Neutrophil (primary cell): Measurements from ENCODE around the gene MOGAT1.
"Not testable (repeated sequence)": the region's sequence is repeated elsewhere in the genome, so short reads cannot be mapped to it uniquely, and the experiment has no call there.

ENCODE experiments used
- H3K27ac ChIP-seq: fragments of 200-600 bp; sonication (generic); 2 replicates; pipeline ENCODE4 v1.5.1; 2016; ENCODE audit warnings: mild to moderate bottlenecking, moderate library complexity
- H3K27me3 ChIP-seq: fragments of 200-600 bp; sonication (generic); 2 replicates; pipeline ENCODE4 v1.6.0; 2016; ENCODE audit warnings: mild to moderate bottlenecking
- H3K36me3 ChIP-seq: fragments of 200-600 bp; sonication (generic); 2 replicates; pipeline ENCODE4 v1.5.1; 2017
- H3K4me1 ChIP-seq, 2 experiments: fragments of 200-600 bp in 1 of 2; sonication (generic) in 1 of 2; 1 replicate in 1 of 2; 2 replicates in 1 of 2; pipeline versions ENCODE4 v1.5.1 to v1.6.1; 2013 to 2016; ENCODE audit warnings: low read depth in 1 of 2, low read length in 1 of 2, mild to moderate bottlenecking in 1 of 2, moderate library complexity in 1 of 2; ENCODE audit not compliant: control insufficient read depth in 1 of 2, insufficient read depth in 1 of 2
- H3K4me3 ChIP-seq, 2 experiments: fragments of 200-600 bp in 1 of 2; sonication (generic) in 1 of 2; 1 replicate in 1 of 2; 2 replicates in 1 of 2; pipeline ENCODE4 v1.5.1; 2013 to 2016; ENCODE audit warnings: low read depth in 1 of 2, low read length in 1 of 2, mild to moderate bottlenecking in 1 of 2, moderate library complexity in 1 of 2
- H3K9me3 ChIP-seq: fragments of 200-600 bp; sonication (generic); 2 replicates; pipeline ENCODE4 v1.5.1; 2016
- TF ChIP-seq, protein P1 (sequence below): fragments of 200-600 bp; sonication (generic); IDR thresholded peaks from 2 replicates; pipeline ENCODE4 v1.5.1; 2016; ENCODE audit warnings: antibody characterized with exemption

The MOGAT1 gene

DNA sequence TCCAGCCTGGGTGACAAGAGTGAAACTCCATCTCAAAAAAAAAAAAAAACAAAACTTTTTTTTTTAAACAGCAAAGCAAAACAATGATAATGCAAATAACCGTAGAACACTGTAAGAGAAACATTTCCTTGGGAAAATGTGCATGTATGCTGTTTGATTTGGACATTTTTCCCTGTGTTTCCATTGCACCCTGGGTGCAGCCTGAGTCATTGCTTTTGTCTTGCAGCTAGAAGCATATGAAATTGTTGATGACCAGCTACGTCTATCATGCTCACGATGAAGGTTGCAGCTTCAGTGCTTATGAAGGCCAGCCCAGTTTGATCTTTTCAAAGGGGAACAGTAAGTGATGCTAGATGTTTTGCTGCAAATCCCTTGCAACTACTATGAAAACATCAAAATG lies 41.5 kb downstream of the MOGAT1 start:
- Histone ChIP-seq H3K27me3 (peaks cover 26% of the 10 kb centered on the region), H3K9me3 (no peaks in the 10 kb centered on the region), H3K27ac (no peak overlapping the region), H3K36me3 (no peaks in the 10 kb centered on the region), H3K4me3 (no peak overlapping the region), H3K4me1 (peaks cover 12 to 14% of the 10 kb centered on the region in 2 experiments)
- TF ChIP-seq, protein P1, sequence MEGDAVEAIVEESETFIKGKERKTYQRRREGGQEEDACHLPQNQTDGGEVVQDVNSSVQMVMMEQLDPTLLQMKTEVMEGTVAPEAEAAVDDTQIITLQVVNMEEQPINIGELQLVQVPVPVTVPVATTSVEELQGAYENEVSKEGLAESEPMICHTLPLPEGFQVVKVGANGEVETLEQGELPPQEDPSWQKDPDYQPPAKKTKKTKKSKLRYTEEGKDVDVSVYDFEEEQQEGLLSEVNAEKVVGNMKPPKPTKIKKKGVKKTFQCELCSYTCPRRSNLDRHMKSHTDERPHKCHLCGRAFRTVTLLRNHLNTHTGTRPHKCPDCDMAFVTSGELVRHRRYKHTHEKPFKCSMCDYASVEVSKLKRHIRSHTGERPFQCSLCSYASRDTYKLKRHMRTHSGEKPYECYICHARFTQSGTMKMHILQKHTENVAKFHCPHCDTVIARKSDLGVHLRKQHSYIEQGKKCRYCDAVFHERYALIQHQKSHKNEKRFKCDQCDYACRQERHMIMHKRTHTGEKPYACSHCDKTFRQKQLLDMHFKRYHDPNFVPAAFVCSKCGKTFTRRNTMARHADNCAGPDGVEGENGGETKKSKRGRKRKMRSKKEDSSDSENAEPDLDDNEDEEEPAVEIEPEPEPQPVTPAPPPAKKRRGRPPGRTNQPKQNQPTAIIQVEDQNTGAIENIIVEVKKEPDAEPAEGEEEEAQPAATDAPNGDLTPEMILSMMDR = no peak

DNA sequence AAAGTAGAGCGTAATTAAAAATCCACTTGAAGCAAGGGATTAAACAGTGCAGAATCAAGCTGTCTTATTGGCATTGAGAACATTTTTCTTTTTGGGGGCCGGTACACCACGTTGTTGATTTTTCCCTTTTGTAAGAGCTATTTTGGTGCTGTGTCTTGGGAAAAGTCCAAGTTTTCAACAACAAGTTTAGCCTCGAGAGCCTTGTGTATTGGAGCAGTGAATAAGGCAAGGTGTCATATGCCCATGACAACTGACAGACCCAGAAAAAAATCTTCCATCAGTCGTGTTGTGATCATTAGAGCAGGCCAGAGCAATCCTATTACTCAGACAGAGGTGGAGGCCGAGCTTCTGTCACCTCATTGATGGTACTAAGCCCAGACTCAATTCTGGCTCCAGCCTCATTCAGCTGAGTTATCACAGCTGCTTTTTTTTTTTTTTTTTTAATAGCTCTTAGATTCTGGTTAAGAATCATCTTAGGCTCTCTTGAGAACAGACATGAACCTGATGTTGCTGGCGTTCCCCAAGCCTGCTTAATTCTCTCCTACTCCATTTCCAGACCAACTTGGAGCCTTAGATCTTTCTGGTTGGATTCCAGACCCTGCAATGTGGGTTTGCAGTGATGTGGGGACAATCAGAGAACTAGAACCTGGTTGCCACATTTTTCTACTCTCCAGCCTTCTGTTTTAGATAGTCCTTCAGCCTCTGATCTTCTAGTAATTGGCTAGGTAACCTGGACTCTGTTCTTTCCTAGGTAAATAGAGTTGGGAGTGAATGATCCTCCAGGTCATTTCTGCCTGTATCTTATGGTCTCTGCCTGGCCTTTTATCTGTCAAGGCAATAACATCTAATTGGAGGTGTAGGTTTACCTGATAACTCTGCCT lies 43.1 kb downstream of the MOGAT1 start:
- Histone ChIP-seq H3K27ac (no peak overlapping the region), H3K4me3 (no peak overlapping the region), H3K36me3 (no peaks in the 10 kb centered on the region), H3K4me1 (peaks cover under 1% of the 10 kb centered on the region in 2 experiments), H3K27me3 (peaks cover 18% of the 10 kb centered on the region), H3K9me3 (no peaks in the 10 kb centered on the region)
- TF ChIP-seq, protein P1 = no peak

DNA sequence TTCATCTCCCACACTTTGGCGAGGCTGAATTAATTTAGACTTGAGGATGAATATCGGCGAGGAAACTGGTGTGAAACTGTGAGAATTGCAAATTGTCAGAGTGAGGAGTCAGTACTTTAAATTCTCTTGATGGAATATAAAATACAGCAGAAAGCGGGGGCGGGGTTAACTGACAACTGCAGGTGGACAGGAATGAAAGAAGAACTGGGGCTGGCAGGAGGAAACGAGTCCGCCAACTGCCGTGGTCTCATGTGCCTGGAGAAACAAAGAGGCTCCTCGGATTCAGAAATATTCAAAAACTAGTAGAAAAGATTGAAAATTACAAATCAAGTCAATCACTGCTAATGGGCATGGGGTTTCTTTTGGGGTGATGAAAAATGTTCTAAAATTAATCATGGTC lies 44.3 kb downstream of the MOGAT1 start:
- Histone ChIP-seq H3K9me3 (no peaks in the 10 kb centered on the region), H3K36me3 (no peaks in the 10 kb centered on the region), H3K27ac (no peak overlapping the region), H3K27me3 (peaks cover 11% of the 10 kb centered on the region), H3K4me3 (no peak overlapping the region), H3K4me1 (no peaks in the 10 kb centered on the region)
- TF ChIP-seq, protein P1 = no peak

DNA sequence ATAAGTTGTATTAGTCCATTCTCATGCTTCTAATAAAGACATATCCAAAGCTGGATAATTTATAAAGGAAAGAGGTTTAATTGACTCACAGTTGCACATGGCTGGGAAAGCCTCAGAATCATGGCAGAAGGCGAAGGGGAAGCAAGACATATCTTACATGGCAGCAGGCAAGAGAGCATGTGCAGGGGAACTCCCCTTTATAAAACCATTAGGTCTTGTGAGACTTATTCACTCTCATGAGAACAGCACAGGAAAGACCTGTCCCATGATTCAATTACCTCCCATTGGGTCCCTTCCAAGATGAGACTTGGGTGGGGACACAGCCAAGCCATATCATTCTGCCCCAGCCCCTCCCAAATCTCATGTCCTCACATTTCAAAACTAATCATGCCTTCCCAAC lies 48.3 kb downstream of the MOGAT1 start:
- not testable (repeated sequence) for H3K27ac ChIP-seq, H3K36me3 ChIP-seq, H3K27me3 ChIP-seq, H3K4me3 ChIP-seq, H3K9me3 ChIP-seq, H3K4me1 ChIP-seq

DNA sequence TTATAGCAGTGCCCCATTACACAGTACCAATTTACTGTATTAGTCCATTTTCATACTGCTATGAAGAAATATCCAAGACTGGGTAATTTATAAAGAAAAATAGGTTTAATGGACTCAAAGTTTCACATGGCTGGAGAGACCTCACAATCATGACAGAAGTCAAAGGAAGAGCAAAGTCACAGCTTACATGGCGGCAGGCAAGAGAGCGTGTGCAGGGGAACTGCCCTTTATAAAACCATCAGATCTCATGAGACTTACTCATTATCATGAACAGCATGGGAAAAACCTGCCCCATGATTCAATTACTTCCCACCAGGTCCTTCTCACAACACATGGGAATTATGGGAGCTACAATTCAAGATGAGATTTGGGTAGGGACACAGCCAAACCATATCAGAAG lies 50.1 kb downstream of the MOGAT1 start:
- not testable (repeated sequence) for H3K4me3 ChIP-seq, H3K4me1 ChIP-seq, H3K27ac ChIP-seq, H3K9me3 ChIP-seq, H3K27me3 ChIP-seq, H3K36me3 ChIP-seq

DNA sequence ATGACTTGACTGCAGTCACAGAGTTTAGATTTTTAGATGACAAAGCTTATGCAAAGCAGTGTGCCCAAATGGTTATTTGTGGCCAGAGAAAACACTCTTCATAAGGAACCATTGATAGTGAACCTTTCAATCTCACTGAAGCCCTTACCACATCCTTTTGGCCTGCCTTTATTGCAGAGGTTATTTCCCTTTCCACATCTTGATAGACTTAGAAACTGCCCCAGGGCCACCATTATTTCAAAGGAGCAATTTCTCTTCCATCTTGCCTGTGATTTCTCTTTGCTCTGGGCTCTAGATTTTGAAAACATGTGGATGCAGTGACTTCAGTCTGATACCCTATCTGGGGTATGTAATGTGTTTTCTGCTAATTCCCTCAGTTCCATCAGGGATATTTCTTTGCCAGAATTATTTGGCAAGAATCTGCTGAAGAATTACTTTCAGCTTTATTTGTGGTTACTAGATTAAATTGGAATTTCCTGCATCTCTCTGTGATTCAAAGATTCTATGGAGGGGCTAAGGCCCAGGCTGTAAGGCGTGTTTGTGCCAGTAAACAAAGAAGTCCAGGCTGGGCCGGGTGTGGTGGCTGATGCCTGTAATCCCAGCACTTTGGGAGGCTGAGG lies 51.0 kb downstream of the MOGAT1 start:
- TF ChIP-seq, protein P1 = no peak
- Histone ChIP-seq H3K27ac (no peak overlapping the region), H3K36me3 (no peaks in the 10 kb centered on the region), H3K4me1 (no peaks in the 10 kb centered on the region), H3K9me3 (no peaks in the 10 kb centered on the region), H3K27me3 (no peaks in the 10 kb centered on the region), H3K4me3 (no peak overlapping the region)
